PC-9 (cell line): Measurements from ENCODE around the gene FGF14.

Source experiments
- CTCF ChIP-seq: fragments of 200-600 bp; sonication (generic); conservative IDR thresholded peaks from 2 replicates; pipeline ENCODE4 v1.6.1; 2017; ENCODE audit warnings: mixed run types, antibody characterized with exemption, mild to moderate bottlenecking, moderate library complexity
- EZH2 ChIP-seq: fragments of 200-600 bp; sonication (generic); IDR thresholded peaks from 2 replicates; pipeline ENCODE4 v1.8.0; 2017; ENCODE audit warnings: antibody characterized with exemption, low read depth

- TF ChIP-seq CTCF (no peak), EZH2 (no peak)
Observed at GRCh38 chr13:102042746-102043145, 359.1 kb downstream of the FGF14 start.
